Suprapubic skin (tissue), 4 donors: ENCODE data around the gene CFL1.

ENCODE experiments used
- CTCF ChIP-seq, 2 donors: fragments of 200-600 bp in 1 of 2; fragments of 450-650 bp in 1 of 2; sonication (generic) in 1 of 2; IDR thresholded peaks; one replicate each; pipeline ENCODE4 v1.5.1; 2016 to 2019; ENCODE audit warnings: antibody characterized with exemption in 2 of 2, mild to moderate bottlenecking in 1 of 2, moderate library complexity in 1 of 2
- EP300 ChIP-seq: sonication (generic); formaldehyde crosslinking; IDR thresholded peaks from one replicate; pipeline ENCODE4 v1.6.1; 2017; ENCODE audit warnings: antibody characterized with exemption
- POLR2A ChIP-seq, 2 donors: fragments of 450-650 bp; IDR thresholded peaks; one replicate each; pipeline ENCODE4 v1.6.1; 2017; ENCODE audit warnings: antibody characterized with exemption in 2 of 2, mild to moderate bottlenecking in 2 of 2, moderate library complexity in 2 of 2
- POLR2AphosphoS5 ChIP-seq, 3 donors: sonication (generic); formaldehyde crosslinking; IDR thresholded peaks; one replicate each; pipeline ENCODE4 v1.6.1; 2017; ENCODE audit warnings: antibody characterized with exemption in 3 of 3

GRCh38 chr11:65854161-65854592 lies 3.8 kb downstream of the CFL1 start:
- TF ChIP-seq POLR2A (IDR thresholded peaks at IDR 0.05) (no peak), CTCF (IDR thresholded peaks at IDR 0.05) (no peak), EP300 (no peak), POLR2AphosphoS5 (IDR thresholded peaks at IDR 0.05) (no peak)
